HG03571 (cell line): ENCODE data around the gene MRFAP1L1.
"Not testable (repeated sequence)": the region's sequence is repeated elsewhere in the genome, so short reads cannot be mapped to it uniquely, and the experiment has no call there.

ENCODE experiments used
- ATAC-seq: cut with Tn5 transposase; IDR thresholded peaks from one replicate; pipeline ENCODE4 v1.9.1; 2021; ENCODE audit not compliant: unreplicated experiment

MRFAP1L1 gene

DNA sequence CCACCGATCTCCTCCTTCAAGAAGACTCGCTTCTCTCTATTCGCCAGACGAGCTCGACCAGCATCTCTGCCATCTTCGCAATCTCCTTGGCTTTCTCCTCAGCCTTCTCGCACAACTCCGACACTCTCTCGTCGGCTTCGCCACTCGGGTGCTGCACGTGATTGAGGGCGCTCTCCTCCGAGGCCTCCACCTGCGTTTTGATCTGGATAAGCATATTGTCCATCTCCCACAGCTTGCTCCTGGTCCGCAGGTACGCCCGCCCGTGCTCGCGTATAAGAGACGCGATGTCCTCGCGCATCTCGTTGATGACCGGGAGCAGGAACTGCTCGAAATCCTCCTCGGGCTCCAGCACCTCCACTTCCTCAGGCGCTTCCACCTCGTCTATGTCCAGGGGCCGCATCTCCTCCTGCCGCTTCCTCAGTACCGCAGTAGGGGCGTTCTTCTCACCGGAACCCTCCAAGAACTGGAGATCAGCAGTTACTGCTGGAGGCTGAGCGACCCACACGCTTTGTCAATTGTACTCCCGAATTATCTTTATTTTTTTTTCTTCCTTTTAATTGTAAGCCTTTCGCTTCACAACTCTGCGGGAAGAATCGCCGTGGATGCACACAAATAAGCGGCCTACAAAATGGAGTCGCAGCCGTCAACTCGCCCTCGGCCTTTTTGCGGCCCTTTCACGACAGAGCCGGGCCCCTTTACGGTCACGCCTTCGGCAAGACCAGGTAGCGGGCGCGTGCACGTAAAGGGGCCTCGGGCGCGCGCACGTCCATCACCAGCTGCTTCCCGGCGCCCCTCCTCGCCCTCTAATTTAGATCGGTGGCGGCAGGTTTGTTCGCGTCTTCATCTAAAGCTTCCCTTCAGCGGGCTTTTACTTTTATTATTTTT lies at the start of gene MRFAP1L1:
Gene MRFAP1L1 (minus strand): TSS at position 636 of the 885 bp plus-strand sequence. CDS start 236 bp downstream, at position 400.
- peak; percentile 71 for ATAC-seq

DNA sequence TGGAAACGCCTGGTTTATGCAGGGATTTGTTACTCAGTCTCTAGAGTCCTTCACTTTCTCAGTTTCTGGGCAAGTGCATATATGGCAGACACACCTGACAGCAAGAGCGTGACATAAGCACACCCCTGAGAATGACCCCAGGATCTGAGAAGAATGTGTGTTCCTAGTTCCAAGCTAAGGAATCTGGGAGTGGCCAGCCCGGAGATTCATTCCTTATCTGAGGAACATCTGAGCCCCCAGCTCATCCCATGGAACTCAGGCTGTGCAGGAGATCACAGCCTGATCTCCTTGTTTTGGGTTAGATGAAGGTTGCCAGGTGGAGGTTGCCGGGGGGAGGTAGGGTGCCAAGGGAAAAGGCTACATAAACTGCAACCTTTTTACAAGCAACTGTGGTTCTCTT lies 49.1 kb upstream of the MRFAP1L1 start:
- no peak for ATAC-seq

DNA sequence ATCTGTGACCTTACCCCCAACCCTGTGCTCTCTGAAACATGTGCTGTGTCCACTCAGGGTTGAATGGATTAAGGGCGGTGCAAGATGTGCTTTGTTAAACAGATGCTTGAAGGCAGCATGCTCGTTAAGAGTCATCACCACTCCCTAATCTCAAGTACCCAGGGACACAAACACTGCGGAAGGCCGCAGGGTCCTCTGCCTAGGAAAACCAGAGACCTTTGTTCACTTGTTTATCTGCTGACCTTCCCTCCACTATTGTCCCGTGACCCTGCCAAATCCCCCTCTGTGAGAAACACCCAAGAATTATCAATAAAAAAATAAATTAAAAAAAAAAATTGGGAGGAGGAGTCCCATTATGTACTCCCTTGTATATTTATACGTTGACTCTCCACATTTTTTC lies 46.7 kb upstream of the MRFAP1L1 start:
- not testable (repeated sequence) for ATAC-seq

DNA sequence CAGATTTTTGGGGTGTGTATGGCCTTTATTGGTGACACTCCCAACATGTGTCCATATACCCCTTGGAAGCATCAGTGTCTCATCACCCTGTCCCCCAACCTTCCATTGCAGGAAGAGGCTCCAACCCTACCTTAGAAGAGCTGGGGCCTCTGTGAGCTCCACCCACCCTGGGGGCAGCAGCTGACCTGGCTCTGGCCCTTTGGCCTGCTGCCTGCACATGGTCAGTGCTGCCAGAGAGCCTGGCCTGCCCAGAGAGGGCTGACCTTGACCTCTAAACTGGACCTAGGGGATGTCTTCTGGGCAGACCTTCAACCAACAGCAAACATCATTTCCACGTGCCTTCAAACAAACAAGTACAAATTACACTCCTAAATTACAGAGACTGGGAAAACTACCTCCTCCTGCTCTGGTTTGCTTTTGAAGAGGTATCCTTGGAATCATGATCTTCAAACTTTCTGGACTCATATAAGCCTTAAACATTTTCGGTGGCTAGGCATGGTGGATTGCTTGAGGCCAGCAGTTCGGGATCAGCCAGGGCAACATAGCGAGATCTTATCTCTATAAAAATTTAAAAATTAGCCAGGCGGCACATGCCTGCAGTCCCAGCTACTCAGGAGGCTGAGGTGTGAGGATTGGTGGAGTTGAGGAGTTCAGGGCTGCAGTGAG lies 45.6 kb upstream of the MRFAP1L1 start:
- no peak for ATAC-seq

DNA sequence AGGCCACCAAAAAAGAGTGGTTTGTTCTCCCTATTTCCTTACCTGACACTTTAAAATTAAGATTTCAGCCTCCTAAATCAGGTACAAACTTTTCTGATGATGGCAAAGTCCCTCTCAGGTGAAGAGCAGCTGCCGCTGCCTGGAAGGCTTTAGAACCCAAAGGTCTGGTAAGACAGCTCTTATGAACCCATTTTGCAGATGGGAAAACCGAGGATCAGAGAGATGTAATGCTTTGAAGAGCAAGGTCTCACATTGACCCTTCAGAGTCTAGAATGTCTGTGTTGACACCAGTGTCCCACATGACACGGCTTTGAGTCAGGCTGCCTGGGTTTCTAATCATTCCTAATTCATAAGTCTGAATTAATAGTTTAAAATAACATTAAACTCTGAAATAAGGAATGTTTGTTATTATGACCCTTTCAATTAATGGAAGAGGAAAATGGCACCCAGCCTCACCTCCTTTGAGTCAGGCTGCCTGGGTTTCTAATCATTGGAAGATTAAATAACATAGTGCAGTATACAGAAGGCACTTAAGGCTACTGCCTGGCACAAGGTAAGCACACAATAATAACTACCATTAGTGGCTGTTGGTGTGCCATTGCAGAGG lies 44.9 kb upstream of the MRFAP1L1 start:
- ATAC-seq: no peak

DNA sequence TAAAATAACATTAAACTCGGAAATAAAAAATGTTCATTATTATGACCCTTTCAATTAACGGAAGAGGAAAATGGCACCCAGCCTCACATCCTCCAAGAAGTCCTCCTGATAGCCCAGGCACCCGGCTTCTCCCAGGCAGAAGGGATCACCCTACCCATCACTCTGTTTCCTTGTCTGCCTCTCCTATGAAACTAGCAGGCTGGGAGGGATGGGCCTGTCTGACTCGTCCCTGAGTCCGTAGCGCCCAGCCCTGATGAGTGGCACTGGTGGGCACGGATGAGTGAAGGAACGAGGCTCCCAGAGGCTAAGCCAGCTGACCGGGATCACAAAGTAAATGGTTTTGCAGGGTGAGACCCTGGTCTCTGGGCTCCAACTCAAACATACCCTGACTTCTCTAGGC lies 44.2 kb upstream of the MRFAP1L1 start:
- ATAC-seq: no peak

DNA sequence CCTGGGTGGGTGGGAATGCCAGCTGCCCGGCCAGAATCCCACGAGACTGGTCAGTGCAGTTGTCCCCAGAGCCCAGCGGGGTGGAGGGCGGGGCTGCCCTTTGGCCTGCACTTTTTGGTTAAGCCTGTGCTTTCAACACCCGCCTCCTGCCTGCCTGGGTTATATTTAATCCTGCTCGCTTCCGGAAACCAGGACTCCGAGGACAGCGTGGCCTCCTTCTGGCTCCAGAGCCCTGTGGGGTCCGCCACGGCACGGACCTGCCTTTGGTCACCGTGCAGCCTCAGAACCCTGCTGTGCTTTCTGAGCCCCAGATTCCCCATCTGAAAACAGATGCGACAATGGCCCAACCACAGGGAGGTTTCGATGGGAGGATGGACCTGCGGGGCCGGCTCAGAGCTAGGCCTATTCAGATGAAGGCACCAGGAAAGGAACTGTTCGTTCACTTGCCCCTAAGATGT lies 43.5 kb upstream of the MRFAP1L1 start:
- no peak for ATAC-seq

DNA sequence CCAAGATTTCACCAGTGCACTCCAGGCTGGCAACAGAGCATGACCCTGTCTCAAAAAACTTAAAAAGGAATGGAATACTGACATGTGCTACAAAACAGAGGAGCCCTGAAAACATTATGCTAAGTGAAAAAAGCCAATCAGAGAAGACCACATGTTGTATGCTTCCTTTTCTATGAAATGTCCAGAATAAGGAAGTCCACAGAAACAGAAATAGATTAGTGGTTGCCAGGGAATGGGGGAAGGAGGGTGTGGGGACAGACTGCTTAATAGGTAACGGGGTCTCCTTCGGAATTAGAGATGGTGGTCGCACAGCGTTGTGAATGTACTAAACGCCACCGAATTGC lies 42.8 kb upstream of the MRFAP1L1 start:
- no peak for ATAC-seq

DNA sequence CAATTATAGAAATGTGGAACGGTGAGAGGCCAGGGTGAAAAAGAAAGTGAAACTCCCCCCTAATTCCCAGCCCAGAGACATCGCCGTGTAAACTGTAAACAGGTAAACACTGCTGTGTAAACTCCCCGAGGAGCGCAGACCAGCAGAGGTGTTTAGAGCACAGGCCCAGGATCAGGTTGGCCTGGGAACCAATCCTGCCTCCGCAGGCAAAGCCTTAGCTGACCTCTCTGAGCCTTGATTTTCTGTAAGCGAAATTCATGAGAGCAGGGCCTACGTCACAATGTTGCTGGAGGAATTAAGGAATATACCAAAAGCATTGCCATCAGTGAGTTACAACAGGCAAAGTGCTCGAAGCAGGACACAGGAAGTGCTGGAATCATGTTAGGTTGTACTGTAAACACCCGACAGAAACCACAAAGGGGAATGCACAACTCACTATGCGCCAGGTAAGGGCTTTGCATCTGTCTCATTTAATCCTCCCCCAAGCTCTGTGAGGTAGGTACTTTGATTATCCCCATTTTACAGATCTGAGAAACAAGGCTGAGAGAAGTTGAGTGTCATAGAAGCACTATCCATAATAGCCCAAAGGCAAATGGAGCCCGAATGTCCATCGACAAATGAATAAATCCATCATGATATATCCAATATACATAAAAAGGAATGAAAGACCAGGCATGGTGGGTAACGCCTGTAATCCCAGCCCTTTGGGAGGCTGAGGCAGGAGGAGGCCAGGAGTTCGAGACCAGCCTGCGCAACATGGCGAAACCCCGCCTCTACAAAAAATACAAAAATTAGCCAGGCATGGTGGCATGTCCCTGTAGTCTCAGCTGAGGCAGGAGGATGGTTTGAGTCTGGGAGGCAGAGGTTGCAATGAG lies 42.2 kb upstream of the MRFAP1L1 start:
- ATAC-seq: no peak

DNA sequence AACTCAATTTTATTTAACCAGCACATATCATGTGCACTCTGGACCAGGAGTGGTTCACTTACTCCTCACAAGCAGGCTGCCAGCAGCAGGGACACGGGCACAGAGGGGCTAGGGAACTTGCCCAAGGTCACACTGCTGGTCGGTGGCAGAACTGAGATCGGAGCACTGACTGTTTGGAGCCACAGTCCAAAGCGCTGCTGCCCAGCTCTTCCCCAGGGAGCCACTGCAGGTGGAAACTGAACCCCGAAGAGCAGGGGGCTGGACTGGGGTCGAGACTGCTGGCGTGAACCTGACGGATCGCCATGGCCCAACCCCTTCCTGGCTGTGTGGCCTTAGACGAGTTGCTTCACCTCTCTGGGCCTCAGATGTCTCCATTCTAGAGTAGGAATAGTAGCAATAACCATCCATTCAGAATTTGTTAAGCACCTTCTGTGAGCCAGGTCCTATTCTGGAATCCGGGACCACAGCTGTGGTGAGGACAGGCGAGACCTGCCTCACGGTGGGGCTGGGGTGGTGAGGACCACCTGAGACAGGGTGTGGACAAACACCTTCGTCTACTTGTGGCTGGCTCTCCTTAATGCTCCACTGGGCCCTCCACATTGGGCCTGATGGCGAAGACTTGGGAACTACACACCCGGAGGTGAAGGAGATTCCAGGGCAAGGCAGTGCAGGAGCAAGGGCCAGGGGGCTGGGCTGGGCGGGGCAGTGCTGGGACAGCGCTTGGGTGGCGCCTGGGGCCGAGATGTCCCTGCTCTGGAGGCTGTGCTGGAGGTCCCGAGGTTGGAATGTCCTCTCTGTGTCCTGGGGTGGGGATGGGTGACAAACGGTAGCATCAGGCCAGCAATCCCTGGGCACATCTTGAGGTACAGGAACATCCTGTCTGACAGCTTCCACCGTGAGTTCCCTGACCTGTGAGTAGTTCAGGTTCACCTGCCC lies 40.9 kb upstream of the MRFAP1L1 start:
- ATAC-seq: no peak

DNA sequence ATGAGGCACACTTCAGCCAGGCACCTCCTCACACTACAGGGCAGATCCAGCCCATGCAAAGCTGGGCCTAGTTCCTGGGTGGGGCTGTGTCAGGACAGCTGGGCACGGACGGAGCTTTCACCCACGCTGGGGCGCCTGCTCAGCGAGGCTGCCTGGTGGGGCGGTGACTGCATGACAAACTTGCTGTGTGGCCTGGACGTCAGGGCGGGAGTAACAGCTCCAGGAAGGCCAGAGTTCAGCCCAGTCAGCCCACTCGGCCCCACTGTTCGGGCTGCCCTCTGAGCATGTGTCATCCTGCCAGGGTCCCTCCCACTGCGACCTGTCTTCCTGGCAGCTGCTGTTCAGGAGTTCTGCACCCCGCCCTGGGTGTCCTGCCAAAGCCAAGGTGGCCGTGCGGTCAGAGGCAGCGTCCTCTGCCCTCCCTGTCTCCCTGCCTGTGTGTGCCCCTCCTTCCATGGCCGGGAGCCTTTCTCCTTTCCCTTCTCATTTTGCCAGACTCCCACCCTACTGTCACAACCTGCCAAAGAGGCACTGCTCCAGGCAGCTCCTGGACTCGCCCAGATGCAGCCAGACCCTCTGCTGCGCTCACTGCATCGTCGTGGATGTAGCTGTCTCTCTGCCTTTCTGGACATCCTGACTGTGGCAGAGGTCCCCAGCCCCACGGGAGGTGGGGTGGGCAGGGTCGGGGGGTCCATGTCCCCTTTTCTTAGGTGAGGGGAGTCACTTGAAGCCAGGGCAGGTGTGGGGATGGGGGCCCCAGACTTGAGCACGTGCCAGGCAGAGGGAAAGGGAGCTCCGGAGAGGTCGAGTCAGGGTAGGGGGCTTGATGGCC lies 39.9 kb upstream of the MRFAP1L1 start:
- ATAC-seq: no peak

DNA sequence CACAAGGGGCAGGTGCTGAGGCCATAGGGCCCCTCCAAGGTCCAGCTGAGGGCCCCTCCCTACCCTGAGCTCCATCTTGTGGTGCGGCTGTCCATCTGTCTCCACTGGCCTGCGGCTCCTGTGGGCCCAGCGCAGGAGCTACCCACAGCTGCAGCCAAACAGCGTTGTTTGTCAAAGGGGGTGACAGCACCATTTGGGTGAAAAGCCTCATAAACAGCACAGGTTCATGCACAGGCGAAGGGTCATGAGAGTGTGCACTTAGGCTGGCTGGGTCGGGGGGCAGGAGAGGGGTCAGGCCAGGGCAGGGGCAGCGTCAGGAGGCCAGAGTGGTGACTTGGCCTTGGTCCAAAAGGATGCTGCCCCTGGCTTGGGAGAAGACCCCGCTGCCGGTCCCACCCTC lies 38.6 kb upstream of the MRFAP1L1 start:
- ATAC-seq: no peak

DNA sequence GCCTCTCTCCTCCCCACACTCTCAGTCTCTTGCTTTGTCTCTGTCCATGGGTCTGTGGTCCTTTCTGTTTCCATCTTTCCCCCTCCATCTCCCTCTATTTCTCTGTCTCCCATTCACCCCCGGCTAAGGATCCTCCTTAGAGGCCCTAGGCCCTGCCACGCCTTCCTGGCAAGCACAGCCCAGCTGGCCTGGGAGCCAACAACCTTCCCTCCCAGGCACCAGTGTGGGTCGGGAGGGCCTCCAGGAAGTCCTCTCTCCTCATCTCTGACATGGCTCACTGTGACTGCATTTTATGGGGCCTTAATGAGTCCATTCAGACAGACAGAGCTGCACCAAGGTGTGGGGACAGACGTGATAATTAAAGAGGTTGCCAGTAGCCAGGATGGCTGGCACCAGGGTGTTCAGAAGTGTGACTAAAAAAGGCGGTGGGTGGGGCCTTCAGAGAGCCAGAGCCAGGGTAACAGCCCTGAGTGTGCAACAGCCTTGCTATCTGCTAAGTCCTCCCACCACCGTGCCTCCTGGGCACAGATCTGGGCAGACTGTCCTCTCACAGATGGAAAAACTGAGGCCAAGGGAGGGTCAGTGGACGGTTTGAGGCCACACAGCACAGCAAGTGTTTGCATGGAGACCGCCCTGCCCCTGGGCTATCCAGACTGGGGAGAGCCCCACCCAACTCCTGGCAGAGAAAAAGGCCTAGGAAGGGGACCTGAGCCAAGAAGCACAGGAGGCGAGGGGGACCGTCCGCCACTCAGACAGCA lies 37.8 kb upstream of the MRFAP1L1 start:
- ATAC-seq: no peak

DNA sequence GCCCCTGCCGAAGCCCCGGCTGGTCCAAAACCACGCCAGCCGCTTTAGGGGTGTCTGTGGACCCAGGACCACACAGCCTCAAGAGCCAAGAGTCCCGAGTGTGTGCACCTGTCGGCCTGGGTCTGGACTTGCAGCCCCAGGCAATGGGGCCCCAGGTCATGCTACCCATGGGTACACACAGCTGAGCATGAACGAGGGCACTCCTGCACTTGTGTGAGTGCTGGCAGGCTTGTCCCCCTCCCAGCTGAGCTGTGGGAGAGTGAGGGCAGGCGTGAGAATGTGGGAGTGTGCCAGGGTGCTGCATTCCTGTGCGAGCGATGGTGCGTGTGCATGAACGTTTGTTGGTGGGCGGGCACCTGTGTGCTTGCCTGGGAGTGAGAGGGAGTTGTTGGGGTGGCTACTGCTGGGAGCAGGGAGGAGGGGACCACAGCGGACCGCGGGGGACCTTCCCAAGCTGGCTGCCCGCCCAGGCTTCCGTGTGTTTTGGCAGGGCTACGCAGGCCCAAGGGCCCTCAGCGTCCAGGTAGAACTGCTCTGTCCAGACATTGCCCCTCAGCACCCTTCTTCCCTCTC lies 37.1 kb upstream of the MRFAP1L1 start:
- ATAC-seq: no peak

DNA sequence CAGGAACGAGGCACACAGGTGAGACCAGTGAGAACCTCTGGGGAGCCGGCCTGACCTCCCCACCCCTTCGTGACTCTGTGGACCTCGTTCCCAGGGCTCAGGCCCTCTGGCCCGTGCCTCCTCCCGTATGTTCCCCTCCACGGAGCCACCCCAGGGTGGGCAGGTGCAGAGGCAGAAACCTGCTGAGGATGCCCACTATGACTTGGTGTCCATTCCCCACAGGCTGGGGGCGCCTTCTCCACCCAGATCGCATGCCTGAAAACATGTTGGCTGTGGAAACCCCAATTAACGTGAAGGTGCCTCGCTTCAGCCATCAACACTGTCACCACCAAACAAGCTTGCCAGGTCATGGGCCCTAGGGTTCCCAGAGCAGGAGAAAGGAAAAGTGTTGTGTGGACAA lies 33.3 kb upstream of the MRFAP1L1 start:
- ATAC-seq: no peak

DNA sequence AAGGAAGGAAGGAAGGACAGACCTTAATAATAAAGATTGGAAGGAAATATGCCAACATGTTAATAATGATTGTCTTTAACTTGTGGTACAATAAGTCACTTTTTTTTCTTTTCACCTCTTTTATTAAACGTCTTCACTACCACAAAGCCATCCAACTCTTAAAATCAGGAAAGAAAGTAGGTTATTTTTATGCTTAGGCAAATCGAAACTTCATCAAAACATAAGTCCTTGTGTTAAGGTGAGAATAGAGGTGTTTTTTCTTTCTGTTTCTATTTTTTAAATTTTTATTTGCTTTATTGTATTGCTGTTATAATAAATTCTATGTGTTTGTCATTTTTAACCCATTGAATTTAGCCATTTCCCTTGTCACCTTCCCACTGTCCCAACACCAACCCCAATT lies 32.8 kb upstream of the MRFAP1L1 start:
- ATAC-seq: no peak

DNA sequence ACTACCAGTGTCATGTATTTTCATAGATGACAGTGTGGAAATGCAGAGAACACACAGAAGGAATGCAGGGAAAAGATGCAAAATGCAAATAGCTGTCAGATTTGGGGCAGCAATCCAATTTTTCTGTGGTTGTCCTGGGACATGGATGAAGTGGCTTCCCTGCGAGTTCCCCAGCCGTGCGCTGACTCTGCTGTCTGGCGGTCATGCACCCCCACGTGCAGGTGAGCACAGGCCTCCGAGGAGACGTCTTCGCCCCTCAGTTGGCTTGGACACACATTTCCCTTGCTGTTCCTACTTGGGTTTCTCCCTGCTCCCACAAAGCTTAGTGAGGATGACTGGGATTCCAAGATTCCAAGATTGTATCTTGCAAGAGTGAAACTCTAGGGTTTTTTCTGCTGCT lies 30.7 kb upstream of the MRFAP1L1 start:
- ATAC-seq: no peak

DNA sequence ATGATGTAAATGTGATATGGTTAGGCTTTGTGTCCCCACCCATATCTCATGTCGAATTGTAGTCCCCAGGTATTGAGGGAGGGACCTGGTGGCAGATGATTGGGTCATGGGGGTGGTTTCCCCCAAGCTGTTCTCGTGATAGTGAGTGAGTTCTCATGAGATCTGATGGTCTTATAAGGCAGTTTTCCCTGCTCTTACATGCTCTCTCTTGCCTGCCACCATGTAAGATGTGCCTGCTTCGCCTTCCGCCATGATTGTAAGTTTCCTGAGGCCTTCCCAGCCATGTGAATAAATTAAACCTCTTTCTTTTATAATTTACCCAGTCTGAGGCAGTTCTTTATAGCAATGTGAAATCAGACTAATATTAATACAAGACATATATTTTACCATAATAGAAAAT lies 30.3 kb upstream of the MRFAP1L1 start:
- ATAC-seq: no peak
